ENCODE results near the gene HIVEP2. TPM values are rescaled to one million over a fixed set of nuclear protein-coding genes. Genes with fewer than 3 reads are reported as not detected.

The HIVEP2 gene
- total and polyA plus RNA-seq, 12 donors, result 5.4 to 27.6 (median 16.4) TPM

DNA sequence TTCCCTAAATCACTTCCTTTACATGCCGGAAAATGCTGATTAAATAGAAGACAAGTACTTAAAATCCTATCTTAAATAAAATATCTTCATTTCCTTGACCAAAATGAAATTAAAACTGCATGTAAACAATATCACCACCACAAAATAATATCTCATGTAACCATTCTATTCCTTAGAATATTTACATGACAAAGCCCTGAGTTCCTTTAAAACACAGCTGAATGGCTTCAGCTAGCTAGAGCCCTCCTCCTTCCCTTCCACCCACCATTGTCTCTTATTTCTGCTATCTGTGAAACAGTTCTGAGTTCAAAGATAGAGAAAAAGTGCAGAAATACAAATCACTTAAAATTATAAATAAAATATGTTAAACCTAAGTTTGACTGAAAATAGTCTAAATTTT, 103.1 kb downstream of the HIVEP2 start:
- no peak overlapping the region for H3K4me3 ChIP-seq
- H3K9me3 ChIP-seq (replicated peaks in 1 of 3), result no peaks in the 10 kb centered on the region
- peaks cover 22 to 67% of the 10 kb centered on the region in 2 donors for H3K4me1 ChIP-seq (replicated peaks in 1 of 2)
- no peak for TF ChIP-seq POLR2A (IDR thresholded peaks at IDR 0.05)
- TF ChIP-seq, protein P1, sequence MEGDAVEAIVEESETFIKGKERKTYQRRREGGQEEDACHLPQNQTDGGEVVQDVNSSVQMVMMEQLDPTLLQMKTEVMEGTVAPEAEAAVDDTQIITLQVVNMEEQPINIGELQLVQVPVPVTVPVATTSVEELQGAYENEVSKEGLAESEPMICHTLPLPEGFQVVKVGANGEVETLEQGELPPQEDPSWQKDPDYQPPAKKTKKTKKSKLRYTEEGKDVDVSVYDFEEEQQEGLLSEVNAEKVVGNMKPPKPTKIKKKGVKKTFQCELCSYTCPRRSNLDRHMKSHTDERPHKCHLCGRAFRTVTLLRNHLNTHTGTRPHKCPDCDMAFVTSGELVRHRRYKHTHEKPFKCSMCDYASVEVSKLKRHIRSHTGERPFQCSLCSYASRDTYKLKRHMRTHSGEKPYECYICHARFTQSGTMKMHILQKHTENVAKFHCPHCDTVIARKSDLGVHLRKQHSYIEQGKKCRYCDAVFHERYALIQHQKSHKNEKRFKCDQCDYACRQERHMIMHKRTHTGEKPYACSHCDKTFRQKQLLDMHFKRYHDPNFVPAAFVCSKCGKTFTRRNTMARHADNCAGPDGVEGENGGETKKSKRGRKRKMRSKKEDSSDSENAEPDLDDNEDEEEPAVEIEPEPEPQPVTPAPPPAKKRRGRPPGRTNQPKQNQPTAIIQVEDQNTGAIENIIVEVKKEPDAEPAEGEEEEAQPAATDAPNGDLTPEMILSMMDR (IDR thresholded peaks at IDR 0.05), result no peak
- intact Hi-C loops (cut with DNase I), result no loop called here
- DNase-seq, result no peak
- H3K27me3 ChIP-seq, result no peaks in the 10 kb centered on the region
- no peaks in the 10 kb centered on the region for H3K36me3 ChIP-seq (replicated peaks in 1 of 2)
- H3K27ac ChIP-seq, result peak overlapping the region in 1 of 5 donors; percentile 56
- 59 to 80% (median 74%) methylated on average over 1 of the region's 1 CpG for WGBS, 4 donors

DNA sequence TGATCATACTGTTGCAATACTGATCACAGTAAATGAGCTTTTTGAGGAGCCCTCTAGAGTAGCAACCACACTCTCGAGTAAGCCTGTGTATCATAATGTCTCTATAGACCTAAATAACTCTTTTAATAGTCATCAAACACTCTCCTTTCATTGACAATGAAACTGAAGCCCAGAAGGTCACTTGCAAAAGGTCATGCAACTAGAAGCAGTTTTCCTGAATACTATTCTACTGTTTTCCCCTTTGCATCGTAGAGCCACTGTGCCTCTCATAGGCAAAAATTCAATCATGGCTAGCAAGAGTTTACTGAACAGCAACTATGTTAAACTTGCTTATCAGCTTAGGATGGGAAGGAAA, 105.3 kb downstream of the HIVEP2 start:
- H3K27ac ChIP-seq, result peak overlapping the region in 1 of 5 donors; percentile 33
- no peaks in the 10 kb centered on the region for H3K36me3 ChIP-seq (replicated peaks in 1 of 2)
- peaks cover 9 to 45% of the 10 kb centered on the region in 2 donors for H3K4me1 ChIP-seq (replicated peaks in 1 of 2)
- TF ChIP-seq POLR2A (IDR thresholded peaks at IDR 0.05), result no peak
- TF ChIP-seq, protein P1 (IDR thresholded peaks at IDR 0.05), result no peak
- no peaks in the 10 kb centered on the region for H3K27me3 ChIP-seq
- H3K9me3 ChIP-seq (replicated peaks in 1 of 3), result no peaks in the 10 kb centered on the region
- no peak for DNase-seq
- intact Hi-C loops (cut with DNase I), result no loop called here
- no peak overlapping the region for H3K4me3 ChIP-seq
- 22 to 49% (median 44%) methylated on average over 2 of the region's 2 CpGs for WGBS, 4 donors

DNA sequence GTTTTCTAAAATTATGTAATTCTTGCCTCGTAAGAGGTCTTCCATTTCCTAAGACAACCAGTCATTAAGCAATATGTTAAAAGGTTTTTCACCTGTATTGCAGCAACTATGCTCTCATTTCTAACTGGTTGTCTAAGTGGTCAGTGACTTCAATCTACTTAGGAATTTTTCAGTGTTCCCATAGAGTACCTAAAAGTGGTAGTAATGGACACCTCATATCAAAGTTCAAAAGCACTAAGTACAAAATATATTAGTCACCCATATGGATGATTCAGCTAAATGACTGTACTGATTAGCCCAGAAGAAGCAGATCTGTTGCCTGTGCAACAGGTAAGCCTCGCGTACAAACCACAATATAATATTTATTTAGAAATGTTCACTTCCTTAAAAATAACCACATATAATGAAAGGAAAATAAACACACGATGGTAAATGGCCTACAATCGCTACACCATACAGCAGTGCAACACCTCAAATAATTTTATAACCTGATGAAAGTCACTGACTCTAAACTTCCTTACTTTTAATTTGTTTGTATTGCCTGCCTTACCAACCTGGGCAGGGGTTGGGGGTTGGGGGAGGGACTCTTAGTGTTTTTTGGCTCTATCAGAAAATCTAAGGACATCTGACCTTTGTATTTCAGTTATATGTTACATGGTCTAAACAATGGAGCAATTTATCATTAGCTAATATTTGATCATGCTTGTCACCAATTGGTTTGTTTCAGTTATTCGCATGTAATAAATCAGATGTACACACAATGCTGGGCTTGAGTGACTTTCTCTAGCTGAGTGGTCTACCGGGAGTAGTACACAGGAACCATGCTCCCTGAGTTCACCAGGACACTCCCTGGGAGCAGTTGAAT, 105.9 kb downstream of the HIVEP2 start:
- peak overlapping the region in 1 of 5 donors; percentile 33 for H3K27ac ChIP-seq
- no peak overlapping the region for H3K4me3 ChIP-seq
- no peaks in the 10 kb centered on the region for H3K27me3 ChIP-seq
- no peaks in the 10 kb centered on the region for H3K9me3 ChIP-seq (replicated peaks in 1 of 3)
- intact Hi-C loops (cut with DNase I), result no loop called here
- TF ChIP-seq, protein P1 (IDR thresholded peaks at IDR 0.05), result no peak
- TF ChIP-seq POLR2A (IDR thresholded peaks at IDR 0.05), result no peak
- no peaks in the 10 kb centered on the region for H3K36me3 ChIP-seq (replicated peaks in 1 of 2)
- H3K4me1 ChIP-seq (replicated peaks in 1 of 2), result peaks cover 9 to 39% of the 10 kb centered on the region in 2 donors
- 73 to 85% (median 80%) methylated on average over 7 of the region's 7 CpGs for WGBS, 4 donors
- no peak for DNase-seq

DNA sequence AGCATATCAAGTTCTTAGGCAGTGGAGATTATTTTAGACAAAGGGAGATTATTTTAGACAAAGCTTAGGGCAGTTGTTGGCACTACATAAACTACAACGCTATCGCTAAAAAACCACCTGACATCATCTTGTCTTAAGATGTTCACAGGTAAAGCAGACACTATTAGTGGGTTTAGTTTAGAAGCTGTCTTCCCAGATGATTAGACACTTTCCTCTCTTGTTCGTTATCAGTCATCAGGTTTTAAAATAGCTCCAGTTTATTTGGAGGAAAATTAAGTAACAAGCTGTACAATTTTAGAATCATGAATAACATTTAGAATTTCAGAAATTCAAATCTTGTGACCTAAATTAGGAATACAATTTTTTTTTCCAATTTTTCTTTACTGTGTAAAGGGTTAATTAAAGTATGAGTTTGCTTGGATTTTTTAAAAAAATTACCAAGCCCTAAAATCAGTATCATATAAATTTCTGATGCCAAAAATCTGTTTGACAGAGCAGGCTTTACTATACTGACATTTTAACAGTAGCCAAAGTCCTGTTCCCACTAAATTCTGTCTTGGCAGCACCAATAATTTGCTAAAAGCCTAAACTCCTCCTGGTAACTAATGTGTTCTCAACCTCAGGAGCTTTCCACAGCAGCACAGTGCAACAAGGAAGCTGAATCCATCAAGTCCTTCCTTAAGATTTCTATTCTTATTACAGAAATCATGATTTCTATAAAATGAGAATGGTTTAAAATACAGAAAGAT, 109.0 kb downstream of the HIVEP2 start:
- Histone ChIP-seq H3K27me3 (no peaks in the 10 kb centered on the region), H3K4me3 (no peak overlapping the region), H3K27ac (no peak overlapping the region), H3K9me3 (replicated peaks in 1 of 3) (no peaks in the 10 kb centered on the region), H3K36me3 (replicated peaks in 1 of 2) (no peaks in the 10 kb centered on the region), H3K4me1 (replicated peaks in 1 of 2) (peaks cover 9 to 15% of the 10 kb centered on the region in 2 donors)
- WGBS, 4 donors, result 92 to 95% (median 93%) methylated on average over 3 of the region's 3 CpGs
- intact Hi-C loops (cut with DNase I), result no loop called here
- DNase-seq, result no peak
- TF ChIP-seq POLR2A (IDR thresholded peaks at IDR 0.05), result no peak
- TF ChIP-seq, protein P1 (IDR thresholded peaks at IDR 0.05), result no peak
